Measurements from ENCODE around the gene KCNH2.

KCNH2 gene

GRCh38 chr7:151009327-151010036, 31.4 kb upstream of the KCNH2 start:
- peaks cover 15% of the 10 kb centered on the region for H3K27me3 Mint-ChIP-seq (ENCODE audit: low read depth, poor library complexity)
- no peak overlapping the region for H3K4me3 Mint-ChIP-seq
- no peaks in the 10 kb centered on the region for H3K9me3 Mint-ChIP-seq
- H3K4me1 Mint-ChIP-seq: peaks cover 64% of the 10 kb centered on the region
- no peak overlapping the region for H3K27ac Mint-ChIP-seq
- TF ChIP-seq CTCF (IDR thresholded peaks at IDR 0.05): no peak
- no peak for DNase-seq
- peaks cover 4% of the 10 kb centered on the region for H3K36me3 Mint-ChIP-seq (ENCODE audit: low read depth)

GRCh38 chr7:151008511-151009323, 30.6 kb upstream of the KCNH2 start:
- Mint-ChIP-seq H3K27me3 (ENCODE audit: low read depth, poor library complexity) (peaks cover 15% of the 10 kb centered on the region), H3K27ac (no peak overlapping the region), H3K36me3 (ENCODE audit: low read depth) (no peaks in the 10 kb centered on the region), H3K4me3 (peak overlapping the region; percentile 60), H3K4me1 (peaks cover 57% of the 10 kb centered on the region), H3K9me3 (no peaks in the 10 kb centered on the region)
- peak; percentile 74 for TF ChIP-seq CTCF (IDR thresholded peaks at IDR 0.05)
- peak; percentile 77 for DNase-seq

- Mint-ChIP-seq H3K36me3 (ENCODE audit: low read depth) (no peaks in the 10 kb centered on the region), H3K27ac (no peak overlapping the region), H3K27me3 (ENCODE audit: low read depth, poor library complexity) (peaks cover 15% of the 10 kb centered on the region), H3K4me3 (no peak overlapping the region), H3K4me1 (peaks cover 57% of the 10 kb centered on the region), H3K9me3 (no peaks in the 10 kb centered on the region)
- no peak for TF ChIP-seq CTCF (IDR thresholded peaks at IDR 0.05)
- DNase-seq: no peak
Measured at GRCh38 chr7:151008143-151008510, 30.0 kb upstream of the KCNH2 start.

GRCh38 chr7:151007469-151007898, 29.4 kb upstream of the KCNH2 start:
- TF ChIP-seq CTCF (IDR thresholded peaks at IDR 0.05): no peak
- Mint-ChIP-seq H3K9me3 (no peaks in the 10 kb centered on the region), H3K4me1 (peaks cover 51% of the 10 kb centered on the region), H3K36me3 (ENCODE audit: low read depth) (no peaks in the 10 kb centered on the region), H3K27ac (peak overlapping the region; percentile 87), H3K4me3 (no peak overlapping the region), H3K27me3 (ENCODE audit: low read depth, poor library complexity) (peaks cover 15% of the 10 kb centered on the region)
- no peak for DNase-seq

GRCh38 chr7:151006590-151007300, 28.6 kb upstream of the KCNH2 start:
- H3K4me1 Mint-ChIP-seq: peaks cover 44% of the 10 kb centered on the region
- no peak for TF ChIP-seq CTCF (IDR thresholded peaks at IDR 0.05)
- no peak overlapping the region for H3K27ac Mint-ChIP-seq
- H3K36me3 Mint-ChIP-seq (ENCODE audit: low read depth): no peaks in the 10 kb centered on the region
- no peaks in the 10 kb centered on the region for H3K9me3 Mint-ChIP-seq
- DNase-seq: no peak
- H3K27me3 Mint-ChIP-seq (ENCODE audit: low read depth, poor library complexity): peaks cover 10% of the 10 kb centered on the region
- no peak overlapping the region for H3K4me3 Mint-ChIP-seq

Measured in nephron progenitor cell (in vitro differentiated cells).